Measurements from ENCODE around the gene SLC16A10. TPM values are rescaled to one million over a fixed set of nuclear protein-coding genes. Genes with fewer than 3 reads are reported as not detected.

SLC16A10 gene
- total and polyA plus RNA-seq, 2 experiments from 2014 or later = not detected

DNA sequence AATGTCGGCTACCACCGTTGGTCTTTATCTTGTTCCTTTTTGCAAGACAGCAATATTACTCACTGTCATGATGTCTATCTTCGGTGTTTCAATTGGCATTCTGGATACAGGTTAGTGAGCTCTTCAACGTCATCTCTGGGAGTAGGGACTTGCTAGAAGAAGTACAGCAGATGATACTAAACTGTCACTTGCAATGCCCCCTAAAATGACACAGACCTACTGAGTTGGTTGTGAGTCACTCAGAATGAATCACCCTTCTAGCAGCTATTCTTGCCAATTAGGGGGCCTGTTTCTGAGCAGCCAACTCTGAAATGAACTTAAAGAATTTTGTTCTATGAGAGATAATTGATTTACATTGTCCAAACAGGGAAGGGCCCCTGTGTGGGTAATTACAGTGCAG is 176.5 kb downstream of the SLC16A10 start:
- H3K27ac ChIP-seq = peak overlapping the region; percentile 27
- H3K27me3 ChIP-seq (replicated peaks; ENCODE audit: insufficient read depth) = no peaks in the 10 kb centered on the region
- no peak overlapping the region for H3K4me3 ChIP-seq
- no peaks in the 10 kb centered on the region for H3K9me3 ChIP-seq (ENCODE audit: low read depth)
- TF ChIP-seq EZH2phosphoT487 (IDR thresholded peaks at IDR 0.05; ENCODE audit: insufficient read depth, low read depth) (no peak), EZH2 (IDR thresholded peaks at IDR 0.05; ENCODE audit: insufficient read depth, poor library complexity, severe bottlenecking) (no peak)
- peaks cover 15% of the 10 kb centered on the region for H3K36me3 ChIP-seq (ENCODE audit: low read depth)
- DNase-seq = peak; percentile 89
- 55 to 59% methylated on average over 4 of the region's 4 CpGs for WGBS, 2 experiments (ENCODE audit: low coverage in 1 of 2, low lambda C conversion rate in 2 of 2, missing lambda C conversion rate in 2 of 2)
- peak overlapping the region; percentile 36 for H3K4me2 ChIP-seq (ENCODE audit: unreplicated experiment)
- in situ Hi-C loops (cut with MboI) = no loop called here
- no peaks in the 10 kb centered on the region for H3K9me2 ChIP-seq (ENCODE audit: insufficient read depth)
- H3K9ac ChIP-seq = no peak overlapping the region
- peaks cover 21% of the 10 kb centered on the region for H3F3A ChIP-seq (ENCODE audit: insufficient read depth)
- H2AFZ ChIP-seq = no peak overlapping the region
- H4K20me1 ChIP-seq (ENCODE audit: insufficient read depth) = no peaks in the 10 kb centered on the region
- peaks cover 38% of the 10 kb centered on the region for H3K79me2 ChIP-seq (ENCODE audit: insufficient read depth)
- peaks cover 26% of the 10 kb centered on the region for H3K4me1 ChIP-seq (ENCODE audit: insufficient read depth)

DNA sequence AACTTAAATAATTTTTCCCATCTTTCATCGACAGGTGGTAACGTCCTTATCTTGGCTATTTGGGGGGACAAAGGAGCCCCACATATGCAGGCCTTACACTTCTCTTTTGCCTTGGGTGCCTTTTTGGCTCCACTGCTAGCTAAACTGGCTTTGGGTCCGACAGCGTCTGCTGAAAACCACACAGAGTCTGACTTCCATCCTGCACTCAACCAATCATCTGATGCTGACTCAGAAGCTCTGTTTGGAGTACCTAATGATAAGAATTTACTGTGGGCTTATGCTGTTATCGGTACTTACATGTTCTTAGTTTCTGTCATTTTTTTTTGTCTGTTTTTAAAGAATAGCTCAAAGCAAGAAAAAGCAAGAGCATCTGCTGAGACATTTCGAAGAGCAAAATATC is 178.5 kb downstream of the SLC16A10 start:
- Histone ChIP-seq H3K27me3 (replicated peaks; ENCODE audit: insufficient read depth) (no peaks in the 10 kb centered on the region), H3F3A (ENCODE audit: insufficient read depth) (peaks cover 30% of the 10 kb centered on the region), H3K4me2 (ENCODE audit: unreplicated experiment) (no peak overlapping the region), H2AFZ (no peak overlapping the region), H3K9me2 (ENCODE audit: insufficient read depth) (no peaks in the 10 kb centered on the region), H3K9me3 (ENCODE audit: low read depth) (no peaks in the 10 kb centered on the region), H4K20me1 (ENCODE audit: insufficient read depth) (no peaks in the 10 kb centered on the region), H3K4me1 (ENCODE audit: insufficient read depth) (peaks cover 15% of the 10 kb centered on the region), H3K9ac (no peak overlapping the region), H3K27ac (no peak overlapping the region), H3K36me3 (ENCODE audit: low read depth) (peaks cover 15% of the 10 kb centered on the region), H3K79me2 (ENCODE audit: insufficient read depth) (peaks cover 26% of the 10 kb centered on the region), H3K4me3 (no peak overlapping the region)
- no peak for DNase-seq
- 95 to 97% methylated on average over 6 of the region's 6 CpGs for WGBS, 2 experiments (ENCODE audit: low coverage in 1 of 2, low lambda C conversion rate in 2 of 2, missing lambda C conversion rate in 2 of 2)
- TF ChIP-seq EZH2phosphoT487 (IDR thresholded peaks at IDR 0.05; ENCODE audit: insufficient read depth, low read depth) = no peak
- no peak for TF ChIP-seq EZH2 (IDR thresholded peaks at IDR 0.05; ENCODE audit: insufficient read depth, poor library complexity, severe bottlenecking)
- in situ Hi-C loops (cut with MboI) = no loop called here

DNA sequence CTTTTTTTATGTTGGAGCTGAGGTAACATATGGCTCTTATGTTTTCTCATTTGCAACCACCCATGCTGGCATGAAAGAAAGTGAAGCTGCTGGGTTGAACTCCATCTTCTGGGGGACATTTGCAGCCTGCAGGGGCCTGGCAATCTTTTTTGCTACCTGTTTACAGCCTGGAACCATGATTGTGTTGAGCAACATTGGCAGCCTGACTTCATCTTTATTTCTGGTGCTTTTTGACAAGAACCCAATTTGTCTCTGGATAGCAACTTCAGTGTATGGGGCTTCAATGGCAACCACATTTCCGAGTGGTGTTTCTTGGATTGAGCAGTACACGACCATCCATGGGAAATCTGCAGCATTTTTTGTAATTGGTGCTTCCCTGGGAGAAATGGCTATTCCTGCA is 179.0 kb downstream of the SLC16A10 start:
- Histone ChIP-seq H3K9ac (no peak overlapping the region), H3K27ac (no peak overlapping the region), H3K36me3 (ENCODE audit: low read depth) (peaks cover 15% of the 10 kb centered on the region), H3K9me2 (ENCODE audit: insufficient read depth) (no peaks in the 10 kb centered on the region), H3K4me3 (no peak overlapping the region), H3F3A (ENCODE audit: insufficient read depth) (peaks cover 30% of the 10 kb centered on the region), H3K27me3 (replicated peaks; ENCODE audit: insufficient read depth) (no peaks in the 10 kb centered on the region), H3K9me3 (ENCODE audit: low read depth) (no peaks in the 10 kb centered on the region), H3K4me1 (ENCODE audit: insufficient read depth) (peaks cover 15% of the 10 kb centered on the region), H2AFZ (no peak overlapping the region), H3K79me2 (ENCODE audit: insufficient read depth) (peaks cover 22% of the 10 kb centered on the region), H4K20me1 (ENCODE audit: insufficient read depth) (no peaks in the 10 kb centered on the region), H3K4me2 (ENCODE audit: unreplicated experiment) (no peak overlapping the region)
- no peak for DNase-seq
- 97 to 100% methylated on average over 2 of the region's 2 CpGs for WGBS, 2 experiments (ENCODE audit: low coverage in 1 of 2, low lambda C conversion rate in 2 of 2, missing lambda C conversion rate in 2 of 2)
- TF ChIP-seq EZH2phosphoT487 (IDR thresholded peaks at IDR 0.05; ENCODE audit: insufficient read depth, low read depth) (no peak), EZH2 (IDR thresholded peaks at IDR 0.05; ENCODE audit: insufficient read depth, poor library complexity, severe bottlenecking) (no peak)
- in situ Hi-C loops (cut with MboI) = no loop called here

DNA sequence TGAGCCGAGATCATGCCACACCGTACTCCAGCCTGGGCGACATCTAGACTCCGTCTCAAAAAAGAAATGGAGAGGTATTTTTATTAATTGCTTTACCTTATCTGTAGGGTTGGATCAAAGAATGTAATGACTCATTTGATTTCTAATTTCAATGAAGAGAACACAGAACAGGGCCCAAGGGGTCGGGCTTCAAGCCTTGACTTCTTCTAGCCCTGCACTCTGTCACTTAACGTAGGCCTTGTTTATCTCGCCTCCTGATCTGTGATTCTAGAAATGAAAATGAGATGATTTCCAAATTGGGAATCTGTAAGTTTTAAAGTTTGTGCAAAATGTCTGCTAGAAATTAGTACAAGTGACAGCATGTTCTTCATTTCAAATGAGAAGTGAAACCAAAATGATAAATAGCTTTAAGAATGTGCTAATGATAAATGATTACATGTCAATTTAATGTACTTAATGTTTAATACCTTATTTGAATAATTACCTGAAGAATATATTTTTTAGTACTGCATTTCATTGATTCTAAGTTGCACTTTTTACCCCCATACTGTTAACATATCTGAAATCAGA is 180.5 kb downstream of the SLC16A10 start:
- no peak for TF ChIP-seq EZH2phosphoT487 (IDR thresholded peaks at IDR 0.05; ENCODE audit: insufficient read depth, low read depth)
- TF ChIP-seq EZH2 (IDR thresholded peaks at IDR 0.05; ENCODE audit: insufficient read depth, poor library complexity, severe bottlenecking) = no peak
- no peaks in the 10 kb centered on the region for H3K27me3 ChIP-seq (replicated peaks; ENCODE audit: insufficient read depth)
- H3K36me3 ChIP-seq (ENCODE audit: low read depth) = peaks cover 15% of the 10 kb centered on the region
- H3K9me2 ChIP-seq (ENCODE audit: insufficient read depth) = no peaks in the 10 kb centered on the region
- in situ Hi-C loops (cut with MboI) = no loop called here
- DNase-seq = no peak
- no peak overlapping the region for H2AFZ ChIP-seq
- H3K9ac ChIP-seq = no peak overlapping the region
- H3K27ac ChIP-seq = no peak overlapping the region
- H3K4me2 ChIP-seq (ENCODE audit: unreplicated experiment) = no peak overlapping the region
- H4K20me1 ChIP-seq (ENCODE audit: insufficient read depth) = no peaks in the 10 kb centered on the region
- H3K79me2 ChIP-seq (ENCODE audit: insufficient read depth) = 0 out of 2 replicates have a peak, but pooled peaks cover 9% of the 10 kb centered on the region
- peaks cover 15% of the 10 kb centered on the region for H3K4me1 ChIP-seq (ENCODE audit: insufficient read depth)
- no peaks in the 10 kb centered on the region for H3K9me3 ChIP-seq (ENCODE audit: low read depth)
- peaks cover 30% of the 10 kb centered on the region for H3F3A ChIP-seq (ENCODE audit: insufficient read depth)
- H3K4me3 ChIP-seq = no peak overlapping the region
- 83 to 85% methylated on average over 7 of the region's 7 CpGs for WGBS, 2 experiments (ENCODE audit: low coverage in 1 of 2, low lambda C conversion rate in 2 of 2, missing lambda C conversion rate in 2 of 2)

All from GM23248 (cell line).